Thoracic aorta (tissue), 2 donors: ENCODE measurements around the gene CDH12. TPM values are rescaled to one million over a fixed set of nuclear protein-coding genes. Genes with fewer than 3 reads are reported as not detected.
"Not testable (repeated sequence)": the region's sequence is repeated elsewhere in the genome, so short reads cannot be mapped to it uniquely, and the experiment has no call there.

ENCODE experiments used
- ATAC-seq: fragments of 150-250 bp; one replicate; pipeline ENCODE4 v1.8.0; 2017; ENCODE audit warnings: low read depth; ENCODE audit not compliant: insufficient number of reproducible peaks, low FRiP score
- DNase-seq: peaks from one replicate; pipeline ENCODE4 v3.0.0-alpha.2; 2020; ENCODE audit warnings: low spot score
- H3K27ac ChIP-seq, 2 donors: fragments of 200-600 bp; sonication (generic); 1 replicate in 1 of 2; 2 replicates in 1 of 2; pipeline ENCODE4 v1.5.1; 2016; ENCODE audit warnings: mild to moderate bottlenecking in 2 of 2, moderate library complexity in 2 of 2
- H3K27me3 ChIP-seq: fragments of 200-600 bp; sonication (generic); replicated peaks from 2 replicates; pipeline ENCODE4 v1.6.0; 2016; ENCODE audit warnings: mild to moderate bottlenecking; ENCODE audit not compliant: insufficient read depth
- H3K36me3 ChIP-seq: fragments of 200-600 bp; sonication (generic); one replicate; pipeline ENCODE4 v1.5.1; 2016
- H3K4me1 ChIP-seq, 2 donors: fragments of 200-600 bp; sonication (generic); 1 replicate in 1 of 2; 2 replicates in 1 of 2; pipeline versions ENCODE4 v1.5.1 to v1.6.0; 2016; ENCODE audit warnings: low read depth in 2 of 2, mild to moderate bottlenecking in 1 of 2; ENCODE audit not compliant: control insufficient read depth in 1 of 2
- H3K4me3 ChIP-seq: fragments of 200-600 bp; sonication (generic); 2 replicates; pipeline ENCODE4 v1.5.1; 2016; ENCODE audit warnings: mild to moderate bottlenecking
- H3K9me3 ChIP-seq: fragments of 200-600 bp; sonication (generic); 2 replicates; pipeline ENCODE4 v1.5.1; 2016
- CTCF ChIP-seq: fragments of 200-600 bp; sonication (generic); IDR thresholded peaks from one replicate; pipeline ENCODE4 v1.5.1; 2019; ENCODE audit warnings: antibody characterized with exemption
- total RNA-seq, 2 donors: library from RNA; depleted of rRNA; stranded (reverse); fragments of >200 nt; gene quantifications; one replicate each; pipeline versions ENCODE4 v1.1.0 to v1.2.3, GENCODE V29; 2016

The CDH12 gene
- total RNA-seq, 2 donors from 2014 or later = not detected

- no peaks in the 10 kb centered on the region for H3K4me1 ChIP-seq
- H3K36me3 ChIP-seq = no peaks in the 10 kb centered on the region
- DNase-seq = no peak
- no peaks in the 10 kb centered on the region for H3K9me3 ChIP-seq
- no peak overlapping the region for H3K4me3 ChIP-seq
- no peak for ATAC-seq
- no peak for TF ChIP-seq CTCF
- no peaks in the 10 kb centered on the region for H3K27me3 ChIP-seq
- no peak overlapping the region for H3K27ac ChIP-seq
Measured at GRCh38 chr5:22344000-22344399, 509.1 kb downstream of the CDH12 start.

- DNase-seq (no peak), ATAC-seq (no peak)
- Histone ChIP-seq H3K4me3 (no peak overlapping the region), H3K9me3 (no peaks in the 10 kb centered on the region), H3K27ac (no peak overlapping the region), H3K36me3 (no peaks in the 10 kb centered on the region), H3K27me3 (no peaks in the 10 kb centered on the region), H3K4me1 (no peaks in the 10 kb centered on the region)
- no peak for TF ChIP-seq CTCF
Measured at GRCh38 chr5:22341406-22341805, 511.7 kb downstream of the CDH12 start.

GRCh38 chr5:22332949-22333348 lies 520.2 kb downstream of the CDH12 start:
- H3K9me3 ChIP-seq, H3K27ac ChIP-seq, ATAC-seq, DNase-seq, H3K4me1 ChIP-seq, H3K36me3 ChIP-seq, H3K27me3 ChIP-seq, H3K4me3 ChIP-seq: not testable (repeated sequence)

GRCh38 chr5:22329683-22330082 lies 523.5 kb downstream of the CDH12 start:
- H3K9me3 ChIP-seq = no peaks in the 10 kb centered on the region
- no peaks in the 10 kb centered on the region for H3K27me3 ChIP-seq
- no peak for TF ChIP-seq CTCF
- H3K27ac ChIP-seq = no peak overlapping the region
- H3K4me3 ChIP-seq = no peak overlapping the region
- no peaks in the 10 kb centered on the region for H3K36me3 ChIP-seq
- ATAC-seq (no peak), DNase-seq (no peak)
- no peaks in the 10 kb centered on the region for H3K4me1 ChIP-seq

- H3K27me3 ChIP-seq = no peaks in the 10 kb centered on the region
- DNase-seq (no peak), ATAC-seq (no peak)
- H3K27ac ChIP-seq = no peak overlapping the region
- no peaks in the 10 kb centered on the region for H3K4me1 ChIP-seq
- no peaks in the 10 kb centered on the region for H3K36me3 ChIP-seq
- no peaks in the 10 kb centered on the region for H3K9me3 ChIP-seq
- no peak overlapping the region for H3K4me3 ChIP-seq
- TF ChIP-seq CTCF = no peak
Measured at GRCh38 chr5:22319798-22320197, 533.3 kb downstream of the CDH12 start.

- DNase-seq (no peak), ATAC-seq (no peak)
- TF ChIP-seq CTCF = no peak
- H3K27me3 ChIP-seq = no peaks in the 10 kb centered on the region
- no peak overlapping the region for H3K4me3 ChIP-seq
- no peaks in the 10 kb centered on the region for H3K36me3 ChIP-seq
- H3K9me3 ChIP-seq = no peaks in the 10 kb centered on the region
- H3K4me1 ChIP-seq = no peaks in the 10 kb centered on the region
- no peak overlapping the region for H3K27ac ChIP-seq
Measured at GRCh38 chr5:22316294-22316693, 536.9 kb downstream of the CDH12 start.

GRCh38 chr5:22315052-22315451 lies 538.1 kb downstream of the CDH12 start:
- H3K27me3 ChIP-seq = not testable (repeated sequence)

More at GRCh38 chr5:22315052-22315451, 538.1 kb downstream of the CDH12 start:
- not testable (repeated sequence) for DNase-seq, H3K36me3 ChIP-seq, H3K9me3 ChIP-seq, H3K27ac ChIP-seq, ATAC-seq, H3K4me3 ChIP-seq, H3K4me1 ChIP-seq
